Spleen (tissue), 11 donors: ENCODE results near the gene IL1RL2. TPM values are rescaled to one million over a fixed set of nuclear protein-coding genes. Genes with fewer than 3 reads are reported as not detected.

Experiments
- DNase-seq: peaks from one replicate; pipeline ENCODE4 v3.0.0-alpha.2; 2020
- H3K27ac ChIP-seq, 8 donors: fragments of 200-600 bp; sonication (generic) in 7 of 8; 1 replicate in 4 of 8; 2 replicates in 4 of 8; pipeline versions ENCODE4 v1.5.0 to v1.8.0; 2016 to 2021; ENCODE audit warnings: inconsistent platforms in 4 of 8, mild to moderate bottlenecking in 4 of 8, moderate library complexity in 1 of 8
- H3K27me3 ChIP-seq, 7 donors: fragments of 200-600 bp; sonication (generic) in 6 of 7; replicated peaks in 1 of 7; 1 replicate in 4 of 7; 2 replicates in 3 of 7; pipeline versions ENCODE4 v1.5.0 to v1.8.0; 2016 to 2021; ENCODE audit warnings: inconsistent platforms in 3 of 7, mild to moderate bottlenecking in 1 of 7
- H3K36me3 ChIP-seq, 6 donors: fragments of 200-600 bp; sonication (generic) in 5 of 6; 1 replicate in 4 of 6; 2 replicates in 2 of 6; pipeline versions ENCODE4 v1.5.0 to v1.8.0; 2016 to 2021; ENCODE audit warnings: inconsistent platforms in 2 of 6
- H3K4me1 ChIP-seq, 6 donors: fragments of 200-600 bp; sonication (generic) in 5 of 6; 1 replicate in 3 of 6; 2 replicates in 3 of 6; pipeline versions ENCODE4 v1.5.0 to v1.8.0; 2016 to 2021; ENCODE audit warnings: inconsistent platforms in 3 of 6
- H3K4me3 ChIP-seq, 8 donors: fragments of 200-600 bp; sonication (generic) in 7 of 8; 1 replicate in 4 of 8; 2 replicates in 4 of 8; pipeline versions ENCODE4 v1.5.0 to v1.8.0; 2016 to 2021; ENCODE audit warnings: inconsistent platforms in 4 of 8, mild to moderate bottlenecking in 4 of 8, moderate library complexity in 2 of 8
- H3K9me3 ChIP-seq, 8 donors: fragments of 200-600 bp; sonication (generic) in 7 of 8; 1 replicate in 4 of 8; 2 replicates in 4 of 8; pipeline versions ENCODE4 v1.5.0 to v1.8.0; 2016 to 2021; ENCODE audit warnings: inconsistent platforms in 4 of 8
- CTCF ChIP-seq, 11 experiments: fragments of 200-600 bp in 7 of 11; fragments of 450-650 bp in 4 of 11; sonication (generic) in 4 of 11; IDR thresholded peaks in 8 of 11; conservative IDR thresholded peaks in 3 of 11; 1 replicate in 7 of 11; 2 replicates in 4 of 11; pipeline versions ENCODE4 v1.4.0 to v1.8.0; 2016 to 2021; ENCODE audit warnings: antibody characterized with exemption in 11 of 11, inconsistent platforms in 4 of 11, mild to moderate bottlenecking in 1 of 11
- POLR2A ChIP-seq, 3 donors: fragments of 450-650 bp; IDR thresholded peaks; one replicate each; pipeline ENCODE4 v1.5.1; 2017; ENCODE audit warnings: antibody characterized with exemption in 3 of 3, mild to moderate bottlenecking in 1 of 3
- POLR2AphosphoS5 ChIP-seq, 3 donors: sonication (generic); formaldehyde crosslinking; IDR thresholded peaks; one replicate each; pipeline ENCODE4 v1.5.1; 2017; ENCODE audit warnings: antibody characterized with exemption in 3 of 3
- WGBS, 5 donors: extraction: QIAGEN DNeasy Blood & Tissue Kit in 3 of 5; methylation state at CpG; one replicate each; pipeline versions ENCODE4 v1.1.5 to v1.1.7; 2013 to 2018; 5-methylcytosine and 5-hydroxymethylcytosine counted together
- intact Hi-C: fragments of 100-400 bp; cut with DNase I; formaldehyde crosslinking; loops from one replicate; pipeline ENCODE4 v1.15.0; 2023; ENCODE audit warnings: low total_unique reads
- polyA plus RNA-seq, 3 donors: library from polyadenylated mRNA; stranded (reverse); fragments of 200-250 nt; gene quantifications; one replicate each; pipeline ENCODE4 v1.2.1, GENCODE V29; 2013
- total RNA-seq, 7 donors: library from RNA; depleted of rRNA in 3 of 7; stranded (reverse); fragments of >200 nt in 3 of 7; fragmentation: NEBNext Ultra II Directional in 4 of 7; extraction: Animal tissue kit (Norgen Biotek cat#: 25700) in 4 of 7; gene quantifications; one replicate each; pipeline versions ENCODE4 v1.1.0 to v1.2.1, GENCODE V29; 2016 to 2021
- donor health status: healthy with polysubstance abuse.
- donor health status: DM: no; HTN: no; CAD: no; lungs with moderate emphysema.
- donor health status: DM: no; HTN: no; CAD: no.
- donor health status: Bipolar disorder and iron deficiency.
- donor health status: healthy.
- donor health status: DM: no; HTN: no; CAD: no.
- donor health status: DM: yes; HTN: yes; CAD: no.

IL1RL2 gene
- total and polyA plus RNA-seq, 10 donors = 0.05 to 0.49 (median 0.13) TPM; not detected in 4

GRCh38 chr2:102273619-102274211 is 86.9 kb downstream of the IL1RL2 start:
- Histone ChIP-seq H3K27ac (peak overlapping the region in 7 of 8 donors; percentile 28 to 91 (median 69)), H3K27me3 (peaks cover 0 to 15% (median 0%) of the 10 kb centered on the region in 7 donors), H3K9me3 (peaks cover 0 to 8% (median 3%) of the 10 kb centered on the region in 8 donors), H3K36me3 (no peaks in the 10 kb centered on the region), H3K4me1 (peaks cover 0 to 28% (median 5%) of the 10 kb centered on the region in 6 donors), H3K4me3 (no peak overlapping the region)
- TF ChIP-seq CTCF (IDR thresholded peaks at IDR 0.05 in 8 of 11, conservative IDR thresholded peaks at IDR 0.05 in 3 of 11) = no peak
- peak in 2 of 3 donors; percentile 33 to 86 for TF ChIP-seq POLR2AphosphoS5 (IDR thresholded peaks at IDR 0.05)
- peak in 1 of 3 donors; percentile 44 for TF ChIP-seq POLR2A (IDR thresholded peaks at IDR 0.05)
- intact Hi-C loops = no loop called here
- no peak for DNase-seq
- WGBS, 5 donors = 43 to 67% (median 50%) methylated on average over 6 of the region's 6 CpGs

- H3K27me3 ChIP-seq = peaks cover 0 to 22% (median 0%) of the 10 kb centered on the region in 7 donors
- intact Hi-C loops = no loop called here
- no peak overlapping the region for H3K4me3 ChIP-seq
- H3K9me3 ChIP-seq = peaks cover 0 to 8% (median 3%) of the 10 kb centered on the region in 8 donors
- peak overlapping the region in 1 of 8 donors; percentile 5 for H3K27ac ChIP-seq
- no peak for DNase-seq
- TF ChIP-seq CTCF (IDR thresholded peaks at IDR 0.05 in 8 of 11, conservative IDR thresholded peaks at IDR 0.05 in 3 of 11) = no peak
- no peak for TF ChIP-seq POLR2AphosphoS5 (IDR thresholded peaks at IDR 0.05)
- no peak for TF ChIP-seq POLR2A (IDR thresholded peaks at IDR 0.05)
- 83 to 93% (median 85%) methylated on average over 2 of the region's 2 CpGs for WGBS, 5 donors
- no peaks in the 10 kb centered on the region for H3K36me3 ChIP-seq
- peaks cover 0 to 23% (median 2%) of the 10 kb centered on the region in 6 donors for H3K4me1 ChIP-seq
Observed at GRCh38 chr2:102276549-102277201, 89.9 kb downstream of the IL1RL2 start.

GRCh38 chr2:102277202-102277700 is 90.4 kb downstream of the IL1RL2 start:
- no peak overlapping the region for H3K4me3 ChIP-seq
- H3K4me1 ChIP-seq = peaks cover 0 to 17% (median 2%) of the 10 kb centered on the region in 6 donors
- H3K27ac ChIP-seq = peak overlapping the region in 1 of 8 donors; percentile 5
- H3K9me3 ChIP-seq = peaks cover 0 to 8% (median 3%) of the 10 kb centered on the region in 8 donors
- intact Hi-C loops = no loop called here
- H3K36me3 ChIP-seq = no peaks in the 10 kb centered on the region
- TF ChIP-seq POLR2A (IDR thresholded peaks at IDR 0.05) (no peak), CTCF (IDR thresholded peaks at IDR 0.05 in 8 of 11, conservative IDR thresholded peaks at IDR 0.05 in 3 of 11) (no peak), POLR2AphosphoS5 (IDR thresholded peaks at IDR 0.05) (no peak)
- H3K27me3 ChIP-seq = peaks cover 0 to 20% (median 0%) of the 10 kb centered on the region in 7 donors
- 94 to 100% (median 96%) methylated on average over 1 of the region's 1 CpG for WGBS, 5 donors
- DNase-seq = no peak
